Fibroblast of skin of back (primary cell): ENCODE data around the gene ZGPAT.
"Not testable (repeated sequence)": the region's sequence is repeated elsewhere in the genome, so short reads cannot be mapped to it uniquely, and the experiment has no call there.

Experiments used
- DNase-seq: peaks from one replicate; pipeline ENCODE4 v3.0.0-alpha.2; 2013

The ZGPAT gene

GRCh38 chr20:63703471-63703975 lies 4.3 kb upstream of the ZGPAT start:
- DNase-seq, result no peak

- no peak for DNase-seq
Measured at GRCh38 chr20:63703976-63704748, 3.7 kb upstream of the ZGPAT start.

GRCh38 chr20:63704749-63705117 lies 3.1 kb upstream of the ZGPAT start:
- DNase-seq, result no peak

GRCh38 chr20:63705232-63706026 lies 2.4 kb upstream of the ZGPAT start:
- DNase-seq, result no peak

- no peak for DNase-seq
Measured at GRCh38 chr20:63706027-63706695, 1.7 kb upstream of the ZGPAT start.

- peak; percentile 33 for DNase-seq
Measured at GRCh38 chr20:63706852-63707557, 834 bp upstream of the ZGPAT start.

GRCh38 chr20:63708301-63709148 lies 686 bp downstream of the ZGPAT start:
- no peak for DNase-seq

- no peak for DNase-seq
Measured at GRCh38 chr20:63709149-63709527, 1.3 kb downstream of the ZGPAT start.

- no peak for DNase-seq
Measured at GRCh38 chr20:63711085-63711645, 3.3 kb downstream of the ZGPAT start.

GRCh38 chr20:63712191-63712590 lies 4.4 kb downstream of the ZGPAT start:
- no peak for DNase-seq

GRCh38 chr20:63714858-63715257 lies 7.0 kb downstream of the ZGPAT start:
- no peak for DNase-seq

GRCh38 chr20:63718996-63719395 lies 11.2 kb downstream of the ZGPAT start:
- DNase-seq, result no peak

GRCh38 chr20:63722967-63723622 lies 15.3 kb downstream of the ZGPAT start:
- not testable (repeated sequence) for DNase-seq

- DNase-seq, result not testable (repeated sequence)
Measured at GRCh38 chr20:63730189-63730733, 22.4 kb downstream of the ZGPAT start.

GRCh38 chr20:63731410-63731809 lies 23.6 kb downstream of the ZGPAT start:
- DNase-seq, result no peak

- DNase-seq, result no peak
Measured at GRCh38 chr20:63732118-63733095, 24.6 kb downstream of the ZGPAT start.

GRCh38 chr20:63733117-63733516 lies 25.3 kb downstream of the ZGPAT start:
- no peak for DNase-seq

GRCh38 chr20:63733579-63734081 lies 25.8 kb downstream of the ZGPAT start:
- DNase-seq, result no peak
